WERI-Rb-1 (cell line): ENCODE results near the gene CCDC187.

Source experiments
- DNase-seq: peaks from one replicate; pipeline ENCODE4 v3.0.0-alpha.2; 2020
- H3K27ac ChIP-seq: fragments of 250-450 bp; sonication (Bioruptor Pico); 2 replicates; pipeline ENCODE4 v1.5.1; 2020; ENCODE audit warnings: mild to moderate bottlenecking, moderate library complexity
- H3K27me3 ChIP-seq: fragments of 250-450 bp; sonication (Bioruptor Pico); 2 replicates; pipeline ENCODE4 v1.5.1; 2021; ENCODE audit warnings: mild to moderate bottlenecking, low read depth, moderate library complexity; ENCODE audit not compliant: insufficient read depth, severe bottlenecking
- H3K36me3 ChIP-seq: fragments of 250-450 bp; sonication (Bioruptor Pico); 2 replicates; pipeline ENCODE4 v1.5.1; 2020; ENCODE audit warnings: mild to moderate bottlenecking, moderate library complexity
- H3K4me3 ChIP-seq: 2 replicates; pipeline ENCODE4 v1.5.1; 2011; ENCODE audit warnings: low read depth, mild to moderate bottlenecking, control low read depth, low read length
- H3K9me3 ChIP-seq: fragments of 250-450 bp; sonication (Bioruptor Pico); 2 replicates; pipeline ENCODE4 v1.5.1; 2021; ENCODE audit warnings: mild to moderate bottlenecking, moderate library complexity; ENCODE audit not compliant: severe bottlenecking
- CTCF ChIP-seq: IDR thresholded peaks from 2 replicates; pipeline ENCODE4 v1.5.1; 2011; ENCODE audit warnings: low read depth, mild to moderate bottlenecking, control low read depth, inconsistent platforms, low read length

The CCDC187 gene

GRCh38 chr9:136299116-136299515, 4.8 kb downstream of the CCDC187 start:
- no peak for DNase-seq
- no peak for TF ChIP-seq CTCF
- Histone ChIP-seq H3K4me3 (no peak overlapping the region), H3K27me3 (no peaks in the 10 kb centered on the region), H3K9me3 (no peaks in the 10 kb centered on the region), H3K27ac (no peak overlapping the region), H3K36me3 (no peaks in the 10 kb centered on the region)

- no peaks in the 10 kb centered on the region for H3K27me3 ChIP-seq
- TF ChIP-seq CTCF: no peak
Measured at GRCh38 chr9:136297766-136298735, 5.8 kb downstream of the CCDC187 start.

GRCh38 chr9:136297016-136297691, 6.7 kb downstream of the CCDC187 start:
- DNase-seq: no peak
- Histone ChIP-seq H3K27ac (no peak overlapping the region), H3K27me3 (no peaks in the 10 kb centered on the region), H3K9me3 (peaks cover 6% of the 10 kb centered on the region), H3K4me3 (no peak overlapping the region), H3K36me3 (no peaks in the 10 kb centered on the region)
- TF ChIP-seq CTCF: no peak

More at GRCh38 chr9:136297766-136298735, 5.8 kb downstream of the CCDC187 start:
- H3K27ac ChIP-seq: no peak overlapping the region
- H3K36me3 ChIP-seq: no peaks in the 10 kb centered on the region
- no peak overlapping the region for H3K4me3 ChIP-seq
- peaks cover 6% of the 10 kb centered on the region for H3K9me3 ChIP-seq
- no peak for DNase-seq

- H3K9me3 ChIP-seq: peaks cover 6% of the 10 kb centered on the region
- no peak for DNase-seq
- no peak overlapping the region for H3K4me3 ChIP-seq
- no peaks in the 10 kb centered on the region for H3K36me3 ChIP-seq
- H3K27ac ChIP-seq: no peak overlapping the region
- no peak for TF ChIP-seq CTCF
- no peaks in the 10 kb centered on the region for H3K27me3 ChIP-seq
Measured at GRCh38 chr9:136296434-136297015, 7.4 kb downstream of the CCDC187 start.

GRCh38 chr9:136295542-136296433, 8.1 kb downstream of the CCDC187 start:
- Histone ChIP-seq H3K9me3 (peaks cover 6% of the 10 kb centered on the region), H3K27me3 (no peaks in the 10 kb centered on the region), H3K27ac (no peak overlapping the region), H3K4me3 (no peak overlapping the region), H3K36me3 (no peaks in the 10 kb centered on the region)
- DNase-seq: no peak
- no peak for TF ChIP-seq CTCF
